Spinal cord (tissue), 10 donors: ENCODE measurements around the gene NEU4. TPM values are rescaled to one million over a fixed set of nuclear protein-coding genes. Genes with fewer than 3 reads are reported as not detected.

Experiments used
- DNase-seq, 6 donors: peaks; one replicate each; pipeline versions ENCODE4 v3.0.0 to v3.0.0-alpha.2; 2013 to 2015; ENCODE audit warnings: low spot score in 6 of 6, low read depth in 4 of 6
- H3K27ac ChIP-seq: one replicate; pipeline ENCODE4 v1.5.1; 2013; ENCODE audit warnings: low read depth, low read length, control low read depth
- H3K27me3 ChIP-seq: one replicate; pipeline ENCODE4 v1.6.1; 2013; ENCODE audit warnings: low read length; ENCODE audit not compliant: control insufficient read depth, insufficient read depth
- H3K36me3 ChIP-seq: one replicate; pipeline ENCODE4 v1.6.1; 2013; ENCODE audit warnings: low read length; ENCODE audit not compliant: control insufficient read depth, insufficient read depth
- H3K4me1 ChIP-seq: one replicate; pipeline ENCODE4 v1.6.1; 2013; ENCODE audit warnings: low read length; ENCODE audit not compliant: control insufficient read depth, insufficient read depth
- H3K4me3 ChIP-seq: one replicate; pipeline ENCODE4 v1.5.1; 2013; ENCODE audit warnings: low read depth, low read length, control low read depth
- H3K9me3 ChIP-seq: one replicate; pipeline ENCODE4 v1.6.1; 2013; ENCODE audit warnings: low read length; ENCODE audit not compliant: control insufficient read depth, insufficient read depth
- WGBS: methylation state at CpG from one replicate; pipeline ENCODE4 v1.1.5; 2013; ENCODE audit warnings: missing lambda C conversion rate; ENCODE audit not compliant: insufficient coverage; 5-methylcytosine and 5-hydroxymethylcytosine counted together
- polyA plus RNA-seq, 2 donors: library from polyadenylated mRNA; unstranded; fragments of 120-200 nt; gene quantifications; one replicate each; pipeline ENCODE4 v1.2.1, GENCODE V29; 2013; ENCODE audit not compliant: insufficient read length in 2 of 2
- total RNA-seq, 2 donors: library from RNA; depleted of rRNA in 1 of 2; stranded (reverse); fragments of 120-200 nt in 1 of 2; fragments of >200 nt in 1 of 2; gene quantifications; one replicate each; pipeline versions ENCODE4 v1.2.3 to v1.2.4, GENCODE V29; 2013 to 2014
- donor health status: healthy.

Gene NEU4
- total and polyA plus RNA-seq, 4 donors: 1.2 to 8.3 (median 4.7) TPM

DNA sequence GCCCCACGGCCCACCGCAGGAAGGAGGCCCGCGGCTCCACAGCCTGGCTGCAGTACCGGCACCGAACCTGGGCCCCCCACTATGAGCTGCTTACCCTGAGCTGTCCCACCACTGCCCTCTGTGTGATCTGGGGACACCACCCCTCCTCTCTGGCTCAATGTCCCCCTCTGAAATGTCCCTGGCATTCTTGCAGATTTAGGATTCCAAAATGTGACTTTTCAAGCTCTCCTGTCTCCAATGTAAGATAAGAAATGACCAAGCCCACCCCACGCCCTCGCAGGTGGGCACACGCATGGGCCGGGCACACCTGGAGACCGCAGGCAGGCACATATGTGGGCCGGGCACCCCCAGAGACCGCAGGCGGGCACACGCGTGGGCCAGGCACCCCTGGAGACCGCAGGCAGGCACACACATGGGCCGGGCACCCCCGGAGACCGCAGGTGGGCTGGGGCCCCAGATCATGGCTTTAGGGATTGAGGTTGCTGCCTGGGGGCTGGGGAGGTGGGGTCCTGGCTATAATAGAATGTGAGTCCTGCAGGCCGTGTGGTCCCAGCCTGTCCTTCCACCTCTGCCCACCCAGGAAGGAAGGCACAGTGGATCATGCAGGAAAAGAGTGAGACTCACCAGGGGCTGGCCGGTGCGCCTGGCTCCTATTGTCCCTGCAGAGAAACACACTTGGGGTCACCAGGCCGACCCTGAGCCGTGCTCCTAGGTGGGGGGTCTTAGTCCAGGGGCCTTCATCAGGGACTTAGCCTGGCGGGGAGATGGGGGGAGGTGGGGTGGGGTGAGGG lies 42.5 kb downstream of the NEU4 start:
- no peak for DNase-seq
- Histone ChIP-seq H3K4me3 (no peak overlapping the region), H3K27me3 (no peaks in the 10 kb centered on the region), H3K4me1 (peaks cover 22% of the 10 kb centered on the region), H3K9me3 (no peaks in the 10 kb centered on the region), H3K36me3 (peaks cover 16% of the 10 kb centered on the region), H3K27ac (no peak overlapping the region)
- 80% methylated on average over 21 of the region's 26 CpGs for WGBS

DNA sequence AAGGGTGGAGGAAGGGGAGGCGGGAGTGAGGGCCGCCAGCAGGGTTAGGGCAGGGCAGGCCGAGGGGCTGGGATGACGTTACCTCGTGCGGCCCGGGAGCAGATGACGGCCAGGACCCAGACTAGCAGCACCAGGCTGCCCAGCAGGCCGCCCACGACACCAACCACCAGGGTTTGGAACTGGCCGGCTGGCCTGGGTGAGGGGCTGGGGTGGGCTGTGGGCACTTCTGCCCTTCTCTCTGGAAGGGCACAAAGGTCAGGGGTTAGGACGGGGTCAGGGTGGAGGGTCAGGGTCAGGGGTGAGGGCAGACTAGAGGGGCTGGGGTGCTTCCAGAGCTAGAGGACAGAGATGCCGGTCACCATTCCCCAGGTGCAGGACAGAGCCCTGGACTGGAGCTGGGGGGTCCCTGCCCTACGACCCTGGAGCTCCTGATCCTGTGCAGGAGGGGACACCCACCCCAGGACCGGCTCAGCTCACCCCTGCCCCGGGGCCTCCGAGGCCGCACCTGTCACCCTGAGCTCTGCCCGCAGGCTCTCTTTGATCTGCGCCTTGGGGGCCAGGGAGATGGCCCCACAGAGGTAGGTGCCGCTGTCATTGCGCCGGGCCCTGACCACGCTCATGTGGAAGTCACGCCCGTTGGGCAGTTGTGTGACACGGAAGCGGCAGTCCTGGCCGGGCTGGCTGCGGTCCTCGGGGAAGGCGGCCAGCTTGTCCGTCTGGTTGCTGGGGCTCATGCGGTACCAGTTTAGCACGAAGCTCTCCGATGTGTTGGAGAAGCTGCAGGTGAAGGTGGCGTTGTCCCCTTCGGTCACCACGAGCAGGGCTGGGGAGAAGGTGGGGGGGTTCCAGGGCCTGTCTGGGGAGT lies 43.4 kb downstream of the NEU4 start:
- 86% methylated on average over 39 of the region's 39 CpGs for WGBS
- peaks cover 20% of the 10 kb centered on the region for H3K4me1 ChIP-seq
- H3K27ac ChIP-seq: no peak overlapping the region
- DNase-seq: no peak
- H3K36me3 ChIP-seq: peaks cover 16% of the 10 kb centered on the region
- no peaks in the 10 kb centered on the region for H3K9me3 ChIP-seq
- no peak overlapping the region for H3K4me3 ChIP-seq
- no peaks in the 10 kb centered on the region for H3K27me3 ChIP-seq

DNA sequence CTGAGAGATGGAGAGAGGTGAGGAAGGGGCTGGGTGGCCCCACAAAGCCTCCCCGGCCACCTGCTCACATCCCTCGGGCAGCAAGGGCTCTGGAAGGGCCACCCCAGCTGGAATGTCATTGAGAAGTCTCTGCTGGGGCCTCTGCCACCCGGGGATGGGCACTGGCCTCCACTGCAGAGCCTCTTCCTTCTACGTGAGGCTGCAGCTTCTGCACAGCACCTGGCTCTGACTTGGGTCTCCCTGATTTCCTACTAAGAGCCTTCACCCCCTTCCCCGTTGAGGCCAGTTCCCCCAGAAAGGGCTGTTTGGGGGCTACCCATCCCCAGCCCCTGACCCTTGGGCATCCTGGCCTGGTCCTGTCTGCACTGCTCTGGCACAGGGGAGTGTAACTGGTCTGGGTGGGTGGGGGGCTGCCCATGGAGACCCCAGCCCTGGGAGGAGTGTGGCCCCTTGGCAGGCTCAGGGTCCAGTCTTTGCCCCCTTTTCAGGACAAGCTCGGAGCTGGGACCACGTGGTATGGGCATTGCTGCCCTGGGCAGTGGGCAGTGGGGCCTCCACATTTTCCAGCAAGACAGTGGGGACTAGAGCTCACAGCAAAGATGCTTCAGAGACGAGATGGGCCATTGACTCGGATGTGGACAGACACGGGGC lies 44.1 kb downstream of the NEU4 start:
- H3K27me3 ChIP-seq: no peaks in the 10 kb centered on the region
- no peak overlapping the region for H3K27ac ChIP-seq
- peaks cover 16% of the 10 kb centered on the region for H3K36me3 ChIP-seq
- H3K9me3 ChIP-seq: no peaks in the 10 kb centered on the region
- no peak for DNase-seq
- WGBS: 91% methylated on average over 10 of the region's 10 CpGs
- peaks cover 20% of the 10 kb centered on the region for H3K4me1 ChIP-seq
- H3K4me3 ChIP-seq: no peak overlapping the region

DNA sequence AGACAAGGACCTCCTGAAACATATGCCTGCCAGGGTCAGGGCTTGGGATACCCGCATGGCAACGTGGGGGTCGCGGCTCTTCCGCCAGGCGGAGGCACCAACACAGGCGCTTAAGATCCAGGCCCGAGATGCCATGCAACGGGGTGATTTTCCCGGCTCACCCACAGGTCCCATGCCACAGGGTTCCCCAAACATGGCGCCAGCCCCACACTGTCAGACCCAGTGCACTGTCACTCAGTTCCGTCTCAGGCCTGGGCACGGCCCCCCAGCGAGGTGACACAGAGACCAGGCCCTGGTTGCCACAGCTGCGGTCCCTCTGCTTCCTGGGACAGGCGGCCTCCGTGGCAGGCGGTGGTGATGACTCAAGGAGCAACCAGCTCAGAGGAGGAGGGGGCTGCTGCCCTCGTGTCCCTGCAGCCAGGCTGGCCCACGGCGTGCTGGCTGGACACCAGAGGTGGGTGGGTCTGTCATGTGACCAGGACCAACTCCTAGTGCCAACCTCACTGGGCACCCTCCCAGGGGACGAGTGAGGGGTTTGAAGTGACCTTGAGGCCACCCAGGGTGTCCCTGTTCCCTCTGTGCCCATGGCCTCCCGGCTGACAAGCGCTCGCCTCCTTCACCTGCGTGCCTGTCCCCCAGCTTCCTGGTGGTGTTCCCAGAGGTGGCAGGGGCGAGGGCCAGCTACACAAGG lies 44.8 kb downstream of the NEU4 start:
- 90% methylated on average over 23 of the region's 27 CpGs for WGBS
- peaks cover 16% of the 10 kb centered on the region for H3K36me3 ChIP-seq
- no peak overlapping the region for H3K4me3 ChIP-seq
- H3K27ac ChIP-seq: no peak overlapping the region
- no peak for DNase-seq
- H3K9me3 ChIP-seq: no peaks in the 10 kb centered on the region
- no peaks in the 10 kb centered on the region for H3K27me3 ChIP-seq
- H3K4me1 ChIP-seq: peaks cover 27% of the 10 kb centered on the region

DNA sequence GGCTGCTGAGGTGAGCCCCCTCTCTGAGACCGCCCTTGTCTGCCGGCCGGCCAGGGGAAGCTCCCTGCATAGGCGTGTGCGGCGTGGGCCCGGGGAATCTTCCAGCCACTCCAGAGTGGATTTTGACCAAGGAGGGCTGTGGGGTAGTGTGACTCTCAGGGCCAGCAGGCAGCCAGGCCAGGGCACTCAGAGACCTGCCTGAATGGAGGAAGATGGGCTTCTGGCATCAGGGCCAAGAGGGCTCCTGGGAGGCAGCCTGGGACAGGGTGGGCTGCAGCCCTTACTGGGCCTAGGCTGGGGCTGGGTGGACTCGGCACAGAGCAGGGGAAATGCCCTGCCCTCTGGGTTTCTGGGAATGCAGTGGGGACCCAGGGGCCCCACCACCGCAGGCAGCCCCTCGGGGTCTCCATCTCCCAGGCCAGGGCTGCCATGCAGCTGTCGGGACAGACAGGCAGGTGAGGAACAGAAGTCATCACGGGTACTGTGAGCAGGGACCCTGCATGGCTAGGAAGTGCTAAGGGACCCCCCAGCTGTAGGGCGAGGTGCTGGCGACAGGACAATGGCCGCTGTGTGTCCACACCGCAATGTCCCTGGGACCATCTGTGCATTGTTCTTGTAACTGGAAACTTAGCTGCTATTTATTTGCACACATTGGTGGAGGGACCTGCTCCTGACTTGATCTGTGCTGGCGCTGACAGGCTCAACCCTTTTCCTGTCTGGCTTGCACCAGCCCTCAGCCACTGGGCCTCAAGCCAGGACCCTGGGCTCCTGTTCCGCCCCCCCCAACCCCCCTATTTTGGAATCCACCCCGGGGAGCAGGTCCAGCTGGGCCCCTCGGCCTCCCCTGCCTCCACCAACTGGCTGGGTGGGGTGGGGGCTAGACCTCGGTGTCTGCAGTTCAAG lies 45.6 kb downstream of the NEU4 start:
- Histone ChIP-seq H3K27ac (no peak overlapping the region), H3K36me3 (peaks cover 16% of the 10 kb centered on the region), H3K4me3 (no peak overlapping the region), H3K4me1 (peaks cover 35% of the 10 kb centered on the region), H3K9me3 (no peaks in the 10 kb centered on the region), H3K27me3 (no peaks in the 10 kb centered on the region)
- no peak for DNase-seq
- WGBS: 76% methylated on average over 17 of the region's 21 CpGs

DNA sequence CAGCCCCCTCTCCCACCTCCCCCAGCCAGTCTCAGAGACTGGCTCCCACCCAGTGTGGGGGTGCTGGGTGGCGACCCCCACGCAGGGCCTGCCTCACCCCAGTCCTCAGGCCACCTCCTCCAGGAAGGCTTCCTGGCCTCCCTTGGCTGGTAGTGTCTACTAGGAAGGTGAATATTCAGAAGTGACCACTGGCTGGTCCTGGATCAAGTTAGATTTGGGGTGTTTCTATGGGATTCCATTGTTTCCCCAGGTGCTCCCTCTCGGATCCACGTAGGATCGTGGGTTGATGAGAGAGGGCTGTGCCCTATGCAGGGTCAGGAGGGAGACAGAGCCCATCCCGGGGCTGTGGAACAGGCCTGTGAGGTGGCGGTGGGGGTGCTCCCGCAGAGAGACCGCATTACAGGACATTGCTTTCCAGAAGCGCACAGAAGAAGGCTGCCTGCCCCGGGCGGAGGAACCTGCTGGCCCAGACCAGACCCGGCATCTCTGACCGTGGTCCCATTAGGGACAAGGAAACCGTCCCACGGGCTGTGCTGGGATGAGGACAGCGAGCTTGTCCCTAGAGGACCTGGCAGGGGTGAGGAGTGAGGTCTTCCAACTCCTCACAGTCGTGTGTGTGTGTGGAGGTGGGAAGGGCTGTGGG lies 46.4 kb downstream of the NEU4 start:
- Histone ChIP-seq H3K27ac (no peak overlapping the region), H3K27me3 (no peaks in the 10 kb centered on the region), H3K9me3 (no peaks in the 10 kb centered on the region), H3K4me1 (peaks cover 42% of the 10 kb centered on the region), H3K4me3 (no peak overlapping the region), H3K36me3 (peaks cover 15% of the 10 kb centered on the region)
- no peak for DNase-seq
- 87% methylated on average over 13 of the region's 18 CpGs for WGBS

DNA sequence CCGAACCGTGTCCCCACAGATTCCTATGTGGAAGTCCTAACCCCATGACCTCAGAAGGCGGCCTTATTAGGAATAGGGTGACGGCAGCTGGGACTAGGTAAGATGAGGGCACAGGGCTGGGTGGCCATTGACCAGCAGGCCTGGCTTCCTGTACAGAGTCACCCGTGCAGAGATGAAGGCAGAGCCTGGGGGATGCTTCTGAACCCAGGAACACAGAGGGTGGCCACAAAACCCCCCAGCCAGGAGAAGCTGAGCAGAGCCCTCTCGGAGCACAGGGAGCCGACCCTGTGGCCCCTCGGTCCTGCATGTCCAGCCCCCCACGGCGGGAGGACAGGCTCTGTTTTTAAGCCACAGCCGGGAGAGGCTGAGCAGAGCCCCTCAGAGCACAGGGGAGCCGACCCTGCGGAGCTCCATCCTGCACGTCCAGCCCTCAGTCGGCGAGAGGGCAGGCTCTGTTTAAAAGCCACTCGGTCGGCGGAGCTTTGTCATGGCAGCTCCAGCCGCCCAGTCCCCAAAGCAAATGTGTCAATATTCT lies 47.0 kb downstream of the NEU4 start:
- no peak overlapping the region for H3K27ac ChIP-seq
- peaks cover 10% of the 10 kb centered on the region for H3K36me3 ChIP-seq
- H3K4me1 ChIP-seq: peaks cover 48% of the 10 kb centered on the region
- no peak for DNase-seq
- 69% methylated on average over 13 of the region's 20 CpGs for WGBS
- H3K27me3 ChIP-seq: no peaks in the 10 kb centered on the region
- no peak overlapping the region for H3K4me3 ChIP-seq
- H3K9me3 ChIP-seq: no peaks in the 10 kb centered on the region

DNA sequence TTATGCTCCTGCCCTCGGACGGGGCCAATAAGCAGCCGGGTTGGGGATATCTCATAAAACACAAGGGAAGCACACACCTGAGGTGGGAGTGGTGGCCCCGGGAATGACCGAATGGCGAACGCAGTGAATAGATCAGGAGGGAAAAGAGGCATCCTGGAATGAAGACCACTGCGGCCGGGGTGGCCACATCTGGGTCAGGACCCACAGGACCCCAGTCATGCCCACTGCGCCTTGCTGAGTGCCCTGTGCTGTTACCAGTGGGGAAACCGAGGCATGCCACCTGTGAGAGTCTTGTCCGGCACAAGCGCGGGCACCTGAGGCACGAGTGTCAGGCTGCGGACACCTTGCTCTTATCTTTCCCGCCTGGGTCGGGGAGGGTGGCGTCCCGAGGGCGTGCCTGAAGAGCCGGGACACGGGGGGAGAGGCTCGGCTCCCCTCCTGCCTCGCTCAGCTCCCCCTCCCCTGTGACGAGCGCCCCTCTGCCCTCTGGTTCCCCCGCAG lies 48.1 kb downstream of the NEU4 start:
- no peak overlapping the region for H3K4me3 ChIP-seq
- peaks cover 10% of the 10 kb centered on the region for H3K36me3 ChIP-seq
- H3K27ac ChIP-seq: no peak overlapping the region
- WGBS: 92% methylated on average over 27 of the region's 28 CpGs
- DNase-seq: no peak
- H3K9me3 ChIP-seq: no peaks in the 10 kb centered on the region
- peaks cover 49% of the 10 kb centered on the region for H3K4me1 ChIP-seq
- no peaks in the 10 kb centered on the region for H3K27me3 ChIP-seq
